WERI-Rb-1 (cell line): ENCODE measurements around the gene CCDC9B.

Source experiments
- DNase-seq: peaks from one replicate; pipeline ENCODE4 v3.0.0-alpha.2; 2020
- H3K27ac ChIP-seq: fragments of 250-450 bp; sonication (Bioruptor Pico); 2 replicates; pipeline ENCODE4 v1.5.1; 2020; ENCODE audit warnings: mild to moderate bottlenecking, moderate library complexity
- H3K27me3 ChIP-seq: fragments of 250-450 bp; sonication (Bioruptor Pico); 2 replicates; pipeline ENCODE4 v1.5.1; 2021; ENCODE audit warnings: mild to moderate bottlenecking, low read depth, moderate library complexity; ENCODE audit not compliant: insufficient read depth, severe bottlenecking
- H3K36me3 ChIP-seq: fragments of 250-450 bp; sonication (Bioruptor Pico); 2 replicates; pipeline ENCODE4 v1.5.1; 2020; ENCODE audit warnings: mild to moderate bottlenecking, moderate library complexity
- H3K4me3 ChIP-seq: 2 replicates; pipeline ENCODE4 v1.5.1; 2011; ENCODE audit warnings: low read depth, mild to moderate bottlenecking, control low read depth, low read length
- H3K9me3 ChIP-seq: fragments of 250-450 bp; sonication (Bioruptor Pico); 2 replicates; pipeline ENCODE4 v1.5.1; 2021; ENCODE audit warnings: mild to moderate bottlenecking, moderate library complexity; ENCODE audit not compliant: severe bottlenecking
- TF ChIP-seq, protein P1 (sequence below): IDR thresholded peaks from 2 replicates; pipeline ENCODE4 v1.5.1; 2011; ENCODE audit warnings: low read depth, mild to moderate bottlenecking, control low read depth, inconsistent platforms, low read length

Gene CCDC9B

DNA sequence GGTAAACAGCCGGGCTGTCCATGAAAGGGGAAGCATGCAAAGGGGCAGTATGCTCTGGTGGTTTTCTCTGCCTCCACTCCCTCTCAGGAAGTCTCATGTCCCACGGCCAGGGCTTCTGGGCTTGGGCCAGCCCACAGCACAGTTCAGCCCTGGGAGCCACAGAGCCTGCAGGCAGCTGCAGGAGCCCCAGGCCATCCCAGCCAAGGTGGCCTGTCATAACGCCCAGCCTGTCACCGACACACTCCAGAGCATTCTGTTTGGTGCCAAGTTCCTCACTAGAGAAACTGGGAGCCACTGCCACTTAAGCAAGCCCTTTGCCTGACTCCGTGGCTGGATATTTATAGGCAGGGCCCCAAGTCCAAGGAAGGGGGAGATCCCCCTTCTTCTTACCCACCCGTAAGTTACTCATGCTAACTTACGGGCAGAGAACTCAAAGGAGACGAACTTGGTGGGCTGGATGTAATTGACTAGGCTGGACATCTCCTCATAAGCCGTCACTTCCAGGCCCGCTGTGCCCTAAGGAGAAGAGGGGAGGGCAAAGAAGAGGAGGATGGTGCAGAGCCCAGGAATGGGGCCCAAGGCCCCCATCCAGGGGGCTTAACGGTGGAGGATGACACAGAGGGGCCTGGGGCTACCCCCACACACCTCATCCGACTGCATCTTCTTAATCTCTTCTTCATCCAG lies 44.7 kb downstream of the CCDC9B start:
- TF ChIP-seq, protein P1, sequence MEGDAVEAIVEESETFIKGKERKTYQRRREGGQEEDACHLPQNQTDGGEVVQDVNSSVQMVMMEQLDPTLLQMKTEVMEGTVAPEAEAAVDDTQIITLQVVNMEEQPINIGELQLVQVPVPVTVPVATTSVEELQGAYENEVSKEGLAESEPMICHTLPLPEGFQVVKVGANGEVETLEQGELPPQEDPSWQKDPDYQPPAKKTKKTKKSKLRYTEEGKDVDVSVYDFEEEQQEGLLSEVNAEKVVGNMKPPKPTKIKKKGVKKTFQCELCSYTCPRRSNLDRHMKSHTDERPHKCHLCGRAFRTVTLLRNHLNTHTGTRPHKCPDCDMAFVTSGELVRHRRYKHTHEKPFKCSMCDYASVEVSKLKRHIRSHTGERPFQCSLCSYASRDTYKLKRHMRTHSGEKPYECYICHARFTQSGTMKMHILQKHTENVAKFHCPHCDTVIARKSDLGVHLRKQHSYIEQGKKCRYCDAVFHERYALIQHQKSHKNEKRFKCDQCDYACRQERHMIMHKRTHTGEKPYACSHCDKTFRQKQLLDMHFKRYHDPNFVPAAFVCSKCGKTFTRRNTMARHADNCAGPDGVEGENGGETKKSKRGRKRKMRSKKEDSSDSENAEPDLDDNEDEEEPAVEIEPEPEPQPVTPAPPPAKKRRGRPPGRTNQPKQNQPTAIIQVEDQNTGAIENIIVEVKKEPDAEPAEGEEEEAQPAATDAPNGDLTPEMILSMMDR = no peak
- H3K4me3 ChIP-seq = no peak overlapping the region
- no peak overlapping the region for H3K27ac ChIP-seq
- no peaks in the 10 kb centered on the region for H3K27me3 ChIP-seq
- H3K9me3 ChIP-seq = peaks cover 9% of the 10 kb centered on the region
- peaks cover 9% of the 10 kb centered on the region for H3K36me3 ChIP-seq
- no peak for DNase-seq

- H3K36me3 ChIP-seq = peaks cover 3% of the 10 kb centered on the region
- peaks cover 4% of the 10 kb centered on the region for H3K9me3 ChIP-seq
- TF ChIP-seq, protein P1 = no peak
- H3K27ac ChIP-seq = no peak overlapping the region
- DNase-seq = no peak
- H3K4me3 ChIP-seq = no peak overlapping the region
- H3K27me3 ChIP-seq = no peaks in the 10 kb centered on the region
Measured at GRCh38 chr15:40295297-40295696, 45.4 kb downstream of the CCDC9B start.

GRCh38 chr15:40293905-40294895 lies 46.5 kb downstream of the CCDC9B start:
- H3K4me3 ChIP-seq = no peak overlapping the region
- TF ChIP-seq, protein P1 = no peak
- no peaks in the 10 kb centered on the region for H3K27me3 ChIP-seq
- no peak overlapping the region for H3K27ac ChIP-seq
- no peaks in the 10 kb centered on the region for H3K9me3 ChIP-seq
- peaks cover 3% of the 10 kb centered on the region for H3K36me3 ChIP-seq
- no peak for DNase-seq

DNA sequence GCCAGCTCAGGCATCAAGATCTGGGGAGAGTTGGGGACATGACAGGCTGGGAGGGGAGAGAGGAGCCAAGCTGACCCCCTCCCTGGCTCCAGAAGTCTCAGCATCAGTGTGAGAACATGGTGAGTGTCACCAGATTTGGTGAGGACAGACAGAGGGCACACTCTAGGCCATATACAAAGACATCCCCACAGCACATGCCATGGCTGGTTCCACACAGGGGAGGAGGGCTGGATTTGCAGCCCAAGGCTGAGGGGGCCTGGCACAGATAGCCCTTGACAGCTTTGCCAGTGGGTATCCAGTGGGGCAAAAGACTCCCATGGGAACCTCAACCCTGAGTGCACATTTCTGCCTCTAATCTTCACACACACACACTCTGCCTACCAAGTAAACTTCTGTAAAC lies 47.7 kb downstream of the CCDC9B start:
- no peak overlapping the region for H3K27ac ChIP-seq
- no peaks in the 10 kb centered on the region for H3K9me3 ChIP-seq
- no peaks in the 10 kb centered on the region for H3K36me3 ChIP-seq
- no peak overlapping the region for H3K4me3 ChIP-seq
- H3K27me3 ChIP-seq = no peaks in the 10 kb centered on the region
- DNase-seq = no peak
- TF ChIP-seq, protein P1 = no peak

GRCh38 chr15:40292246-40292645 lies 48.5 kb downstream of the CCDC9B start:
- no peak for DNase-seq
- no peak overlapping the region for H3K27ac ChIP-seq
- no peaks in the 10 kb centered on the region for H3K27me3 ChIP-seq
- H3K4me3 ChIP-seq = no peak overlapping the region
- H3K36me3 ChIP-seq = no peaks in the 10 kb centered on the region
- no peaks in the 10 kb centered on the region for H3K9me3 ChIP-seq
- TF ChIP-seq, protein P1 = no peak
